MV-4-11 (cell line): ENCODE results near the gene RBP4.

Experiments
- DNase-seq: peaks from one replicate; lab custom pipeline; 2025; lab: John Stamatoyannopoulos, UW

RBP4 gene

DNA sequence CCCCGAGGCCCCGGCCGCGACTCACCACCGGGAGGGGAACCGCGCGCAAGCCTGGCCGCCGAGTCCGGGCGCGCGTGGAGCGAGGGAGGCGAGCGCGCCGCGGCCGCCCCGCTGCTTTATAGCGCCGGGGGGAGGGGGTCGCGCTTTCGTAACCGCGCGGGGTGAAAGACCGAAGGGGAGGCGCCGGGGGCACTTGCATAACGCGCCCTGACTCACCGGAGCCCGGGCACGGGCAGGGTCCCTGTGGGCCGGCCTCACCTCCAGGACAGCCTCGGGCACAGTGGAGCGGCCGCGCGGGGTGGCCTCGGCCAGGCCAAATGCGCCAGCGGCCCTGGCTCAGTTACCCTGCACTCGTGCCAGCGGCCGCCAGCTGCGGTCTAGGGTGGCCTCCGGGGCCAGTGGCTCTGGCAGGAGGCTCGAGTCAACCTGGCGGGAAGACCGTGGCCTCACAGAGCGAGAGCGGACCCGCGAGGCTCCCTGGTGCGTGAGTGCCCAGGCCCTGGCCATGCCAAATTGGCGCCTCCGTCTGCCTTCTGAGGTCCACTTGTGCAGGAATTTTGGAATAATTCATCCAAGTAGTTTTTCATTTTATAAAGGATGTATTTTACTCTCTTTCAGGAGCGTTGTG is at the start of gene RBP4:
Gene RBP4 (minus strand): TSS at position 90 of the 628 bp plus-strand sequence. CDS start 207 bp downstream, outside the sequence.
- no peak for DNase-seq

DNA sequence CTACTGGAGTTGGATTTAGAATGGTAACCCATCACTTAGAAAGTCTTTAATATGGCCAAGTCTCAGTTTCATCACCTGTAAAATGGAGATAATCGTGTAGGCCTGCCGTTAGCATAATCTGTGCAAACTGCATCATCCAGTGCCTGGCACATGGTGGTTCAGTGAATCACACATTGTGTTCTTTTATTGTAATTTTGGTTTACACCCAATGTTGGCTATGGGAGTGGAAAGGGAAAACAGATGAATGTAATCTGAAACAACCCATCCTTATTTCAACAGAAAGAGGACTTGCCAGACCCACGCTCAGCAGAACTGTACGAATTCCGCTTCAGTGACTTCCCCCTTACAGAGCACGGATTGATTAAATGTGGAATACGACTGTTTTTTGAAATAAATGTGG is 38.8 kb upstream of the RBP4 start:
- DNase-seq = no peak

DNA sequence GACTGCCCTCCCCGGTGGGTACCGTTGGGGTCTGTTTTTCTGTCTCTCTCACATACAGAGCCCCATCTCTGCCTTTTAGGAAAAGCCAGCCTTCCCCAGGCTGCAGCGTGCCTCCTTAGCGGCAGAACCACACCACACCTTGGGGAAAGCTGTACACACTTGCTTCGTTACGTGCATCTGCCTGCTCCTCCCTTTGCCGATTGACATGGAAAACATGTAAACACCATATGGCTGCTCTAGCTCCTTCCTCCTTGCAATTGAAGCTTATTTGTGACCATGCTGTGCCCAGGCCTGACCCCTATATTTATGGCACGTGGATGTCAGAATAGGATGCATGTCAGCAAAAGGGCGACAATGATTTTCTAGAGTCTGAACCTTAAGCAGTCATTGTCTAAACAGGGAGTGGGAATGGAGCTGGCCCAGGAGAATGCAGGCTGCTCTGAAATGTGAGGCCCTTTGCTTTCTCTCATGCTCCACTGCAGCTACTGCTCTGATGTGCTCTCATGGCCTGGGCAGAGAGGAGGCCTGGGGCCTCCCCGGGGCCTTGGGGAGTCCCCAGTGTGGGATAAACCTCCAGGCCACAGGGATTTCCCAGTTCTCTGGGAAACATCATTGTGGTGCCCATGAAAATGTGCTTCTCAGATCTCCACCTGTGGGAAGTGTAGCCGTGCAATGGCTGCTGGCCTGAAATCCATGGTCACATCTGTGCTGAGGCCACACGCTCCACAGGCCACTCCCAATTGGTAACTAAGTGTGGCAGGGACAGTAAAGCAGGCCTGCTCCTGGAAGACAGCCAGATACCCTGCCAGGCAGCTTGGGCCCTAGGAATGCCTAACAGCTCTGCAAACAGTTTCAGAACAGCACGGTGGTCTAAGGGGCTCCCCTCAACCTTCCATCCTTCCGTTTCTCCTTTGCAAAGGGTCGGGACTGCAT is 29.9 kb upstream of the RBP4 start:
- no peak for DNase-seq

DNA sequence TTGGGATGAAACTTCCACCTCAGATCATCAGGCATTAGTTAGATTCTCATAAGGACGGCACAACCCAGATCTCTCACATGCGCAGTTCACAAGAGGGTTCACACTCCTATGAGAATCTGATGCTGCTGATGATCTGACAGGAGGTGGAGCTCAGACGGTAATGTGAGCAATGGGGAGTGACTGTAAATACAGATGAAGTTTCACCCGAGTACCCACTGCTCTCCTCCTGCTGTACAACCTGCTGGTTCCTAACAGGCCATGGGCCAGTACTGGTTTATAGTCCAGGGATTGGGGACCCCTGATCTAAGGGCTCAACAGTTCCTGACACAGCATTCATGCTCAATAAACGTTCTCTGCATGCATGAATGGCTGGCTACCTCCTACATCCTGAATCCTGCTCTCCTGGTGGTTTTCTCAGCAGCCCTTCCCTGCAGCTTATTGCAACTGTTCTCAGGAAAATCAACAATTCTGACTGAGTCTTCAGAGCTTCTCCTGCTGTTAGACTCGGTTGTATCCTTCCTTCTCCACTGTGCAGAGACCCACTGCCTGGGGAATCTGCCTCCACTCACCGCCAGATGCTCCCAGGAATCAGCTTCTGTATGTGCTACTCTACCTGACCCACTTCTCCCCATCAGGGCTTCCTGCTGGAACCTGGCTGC is 28.7 kb upstream of the RBP4 start:
- no peak for DNase-seq

DNA sequence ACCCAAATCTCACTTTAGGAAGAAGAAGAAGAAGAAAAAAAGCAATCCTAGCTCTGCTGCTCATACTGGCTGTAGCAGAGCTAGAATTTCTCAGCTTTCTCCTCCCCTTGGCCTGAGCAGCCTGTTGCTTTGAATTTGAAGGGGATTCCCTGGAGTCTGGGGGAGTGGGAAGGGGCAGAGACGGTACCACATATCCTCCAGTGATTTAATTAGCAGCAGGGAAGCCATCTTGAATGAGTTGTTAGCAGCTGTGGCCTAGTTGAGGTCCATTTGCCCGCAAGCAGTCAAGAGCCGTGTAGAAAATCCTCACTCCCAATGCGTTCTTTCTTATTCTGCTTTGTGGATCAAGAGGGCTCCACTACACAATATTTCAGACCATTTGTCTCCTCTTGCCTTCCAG is 27.8 kb upstream of the RBP4 start:
- DNase-seq = no peak

GRCh38 chr10:93622942-93623341 is 21.9 kb upstream of the RBP4 start:
- no peak for DNase-seq

DNA sequence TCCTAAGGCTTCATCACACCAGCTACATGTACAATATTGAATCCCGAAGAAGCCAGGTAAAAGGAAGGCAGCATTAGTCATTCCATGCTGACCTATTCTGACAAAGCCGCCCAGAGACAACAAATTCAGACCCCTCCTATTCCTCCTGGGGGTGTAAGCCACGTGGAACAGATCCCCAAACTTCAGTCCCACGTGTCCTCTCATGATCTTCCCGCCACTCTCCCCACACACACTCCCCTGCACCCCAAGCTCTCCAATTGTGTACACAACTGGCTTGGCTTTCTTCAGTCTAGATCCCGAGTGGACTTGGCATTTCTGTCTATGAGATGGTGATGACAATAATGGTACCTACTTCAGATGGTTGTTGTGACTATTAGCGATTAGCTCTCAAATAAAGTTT is 19.9 kb upstream of the RBP4 start:
- DNase-seq = no peak

GRCh38 chr10:93615576-93616235 is 14.7 kb upstream of the RBP4 start:
- peak; percentile 40 for DNase-seq

GRCh38 chr10:93614101-93614825 is 13.2 kb upstream of the RBP4 start:
- DNase-seq = no peak

DNA sequence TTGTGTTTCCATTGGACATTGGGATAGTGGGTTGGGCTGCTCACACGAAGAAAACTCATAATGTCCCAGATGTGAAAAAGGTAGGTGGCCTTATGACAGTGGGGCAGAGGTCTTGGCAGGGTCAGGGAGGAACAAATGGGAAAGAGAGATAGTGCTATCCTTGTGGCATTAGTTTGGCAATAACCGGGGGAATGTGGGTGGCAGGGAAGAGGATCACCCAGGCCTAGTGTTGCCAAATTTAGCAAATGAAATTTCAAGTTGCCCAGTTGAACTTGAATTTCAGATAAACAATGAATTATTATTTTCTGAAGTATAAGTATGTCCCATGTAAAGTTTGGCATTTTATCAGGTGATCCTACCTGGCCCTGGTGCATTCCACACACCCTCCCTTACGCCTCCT is 12.1 kb upstream of the RBP4 start:
- no peak for DNase-seq

GRCh38 chr10:93612311-93612710 is 11.3 kb upstream of the RBP4 start, which contains the start of gene PDE6C:
Gene PDE6C (plus strand): TSS chr10:93612537. CDS start chr10:93612726, 189 bp downstream.
- no peak for DNase-seq

GRCh38 chr10:93608421-93608820 is 7.4 kb upstream of the RBP4 start:
- DNase-seq = no peak

DNA sequence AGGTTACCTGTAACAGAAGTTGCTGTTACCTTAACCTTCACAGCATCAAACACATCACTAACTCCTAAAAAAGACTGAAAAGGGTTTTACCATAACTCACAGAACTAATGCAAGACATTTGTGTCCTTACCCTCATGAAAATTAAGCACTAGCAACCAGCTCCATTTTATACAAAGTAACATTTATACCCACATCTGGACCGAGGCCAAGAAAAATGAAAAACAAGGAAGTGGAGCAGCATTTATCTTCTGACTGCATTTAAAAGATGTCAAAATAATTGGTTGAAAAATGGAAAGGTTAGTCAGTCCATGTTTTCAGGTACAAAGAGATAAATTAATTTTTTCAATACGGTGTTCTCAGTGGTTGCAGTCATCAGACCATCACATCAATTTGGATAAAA is 3.1 kb upstream of the RBP4 start:
- no peak for DNase-seq

DNA sequence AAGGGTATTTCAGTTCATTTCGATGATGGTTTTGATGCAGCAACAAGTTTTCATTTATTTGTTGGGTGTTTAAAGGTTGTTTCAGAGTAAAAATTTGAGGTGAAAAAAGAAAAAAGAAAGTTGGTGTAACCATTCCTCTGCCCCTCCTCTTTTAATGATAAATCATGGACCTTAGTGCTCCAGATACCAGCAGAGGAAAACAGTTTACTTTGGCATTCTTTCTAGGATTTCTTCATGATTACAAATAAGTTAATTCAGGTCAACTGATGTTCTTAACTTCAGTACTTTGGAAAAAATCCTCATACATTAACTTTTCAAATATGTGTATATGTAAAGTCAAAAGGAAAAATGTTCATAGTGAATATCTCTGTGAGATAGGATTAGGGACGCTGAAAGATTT is 2.0 kb upstream of the RBP4 start:
- no peak for DNase-seq

DNA sequence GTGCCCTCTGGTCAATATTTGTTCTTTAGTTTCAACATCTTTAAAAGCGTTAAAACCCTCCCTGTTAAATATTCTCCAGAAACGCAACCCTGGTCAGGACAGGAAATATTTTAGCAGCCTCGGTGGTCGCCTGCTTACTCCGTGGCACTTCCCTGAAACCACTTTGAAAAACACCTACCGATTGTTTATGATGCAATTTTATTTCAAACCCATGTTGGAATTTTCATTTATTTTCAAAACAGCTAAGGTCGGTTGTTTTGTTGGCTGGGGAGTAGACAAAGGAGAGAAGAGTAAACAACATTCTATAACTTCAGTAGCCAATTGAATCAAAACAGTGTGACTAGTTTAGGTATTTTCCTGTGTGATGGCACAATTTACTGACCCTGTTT is 733 bp upstream of the RBP4 start:
- DNase-seq = no peak

DNA sequence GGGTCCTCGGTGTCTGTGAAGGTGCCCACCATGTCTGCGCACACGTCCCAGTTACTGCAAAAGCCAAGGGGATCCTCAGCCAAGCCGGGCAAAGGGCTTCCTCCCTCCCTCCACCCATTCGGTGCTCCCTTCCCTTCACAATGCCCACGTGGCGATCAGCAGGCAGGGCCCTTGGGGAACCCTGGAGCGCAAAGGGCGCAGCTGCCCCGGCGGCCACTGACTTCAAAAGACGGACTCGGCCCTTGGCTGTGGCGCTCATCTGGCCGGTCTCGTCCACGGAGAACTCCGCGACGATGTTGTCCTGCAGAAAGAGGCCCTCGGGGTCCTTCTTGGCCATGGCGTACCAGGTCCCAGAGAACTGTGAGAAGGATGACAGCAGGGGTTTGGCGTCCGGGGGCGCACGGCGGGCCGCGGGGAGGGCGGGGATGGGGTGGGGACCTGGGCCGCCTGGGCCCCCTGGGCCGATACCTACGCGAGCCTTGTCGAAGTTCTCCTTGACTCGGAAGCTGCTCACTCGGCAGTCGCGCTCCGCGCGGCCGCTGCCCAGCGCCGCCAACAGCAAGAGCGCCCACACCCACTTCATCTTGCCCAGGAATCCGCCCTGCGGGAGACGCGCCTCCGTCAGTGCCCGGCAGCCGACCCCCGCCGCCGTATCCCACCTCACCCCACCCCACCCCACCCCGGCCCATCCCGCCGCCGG is 439 bp downstream of the RBP4 start:
- DNase-seq = no peak

GRCh38 chr10:93599778-93600177 is 1.3 kb downstream of the RBP4 start:
- no peak for DNase-seq

GRCh38 chr10:93599335-93599734 is 1.7 kb downstream of the RBP4 start:
- no peak for DNase-seq

DNA sequence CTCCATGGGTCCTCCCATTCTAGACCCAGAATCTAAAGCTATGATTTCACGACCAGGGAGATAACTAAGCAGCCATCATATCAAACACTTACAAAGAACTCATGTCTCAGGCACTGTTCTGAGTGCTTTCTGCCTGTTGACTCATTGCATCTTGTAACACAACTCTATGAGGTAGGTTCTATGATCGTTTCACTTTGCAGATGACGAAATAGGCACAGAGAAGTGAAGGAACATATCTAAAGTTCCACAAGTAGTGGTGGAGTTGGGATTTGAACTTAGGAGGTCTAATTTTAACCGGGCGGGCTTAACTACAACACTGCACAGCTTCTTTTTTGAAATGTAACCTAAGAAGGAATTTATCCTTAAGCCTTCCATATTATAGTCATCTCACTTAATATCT is 2.9 kb downstream of the RBP4 start:
- DNase-seq = peak; percentile 20

DNA sequence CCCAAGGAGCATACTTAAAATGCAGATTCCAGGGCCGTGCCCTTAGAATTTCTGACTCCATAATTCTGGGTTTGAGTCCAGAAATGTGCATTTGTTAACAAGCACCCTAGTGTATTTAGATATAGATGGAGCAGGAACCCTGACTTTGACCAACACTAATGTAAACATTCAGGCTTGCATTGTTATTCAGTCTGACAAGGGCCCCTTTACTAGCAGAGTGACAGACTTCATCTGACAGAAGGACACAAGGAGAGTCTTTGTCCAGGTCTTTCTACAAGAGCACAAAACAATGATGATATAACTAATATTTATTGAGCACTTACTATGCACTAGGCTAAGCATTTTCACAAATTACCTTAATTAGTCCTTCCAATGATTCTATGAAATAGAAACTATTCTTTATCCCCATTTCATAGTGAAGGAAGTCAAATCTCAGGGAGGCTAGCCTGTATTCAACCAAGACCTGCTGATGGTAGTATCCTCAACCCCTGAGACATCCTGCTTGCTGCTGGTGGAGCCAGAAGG is 3.9 kb downstream of the RBP4 start:
- no peak for DNase-seq

DNA sequence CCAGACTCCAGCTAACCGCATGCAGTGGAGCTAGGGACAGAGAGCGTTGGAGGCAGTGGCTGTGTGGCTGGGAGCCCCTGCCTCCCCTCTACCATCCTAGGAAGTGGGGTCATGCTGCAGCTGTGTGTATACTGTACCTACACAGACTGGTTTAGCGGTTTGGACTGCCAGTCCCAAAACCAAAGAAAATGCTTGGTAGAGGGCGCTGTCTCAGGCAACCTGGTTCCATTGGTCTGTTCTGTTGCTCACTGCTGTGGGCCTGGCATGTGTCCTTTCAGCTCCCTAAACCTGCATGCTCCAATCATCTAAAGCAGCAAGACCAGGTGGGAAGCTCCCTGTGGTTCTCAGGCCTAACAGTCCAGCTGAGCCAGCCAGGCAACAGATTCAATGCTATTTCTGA is 4.5 kb downstream of the RBP4 start:
- no peak for DNase-seq
